A549 treated with AZD9567 at 1 μM for 4 hours (cell line): ENCODE results near the gene TRAPPC2. TPM values are rescaled to one million over a fixed set of nuclear protein-coding genes. Genes with fewer than 3 reads are reported as not detected.

Experiments
- total RNA-seq: library from RNA; stranded (reverse); fragments of 200-300 nt; extraction: Qiagen RNA extraction; gene quantifications from 5 replicates; pipeline ENCODE4 v1.2.3, GENCODE V29; 2022; ENCODE audit not compliant: insufficient read depth

Gene TRAPPC2
- total RNA-seq: 6.2 to 7.7 TPM (median 7.1 TPM) in 5 replicates

GRCh38 chrX:13734278-13735172, at the start of gene TRAPPC2, which contains the start of gene OFD1:
Gene TRAPPC2, minus strand, starts transcription at chrX:13734620. Its CDS starts 14,657 bp downstream, at chrX:13719963.
Gene OFD1, plus strand, starts transcription at chrX:13734748. Its CDS starts 324 bp downstream, at chrX:13735072.

GRCh38 chrX:13688958-13689740, 45.3 kb downstream of the TRAPPC2 start, which contains the start of gene RAB9A:
Gene RAB9A, plus strand, starts transcription at chrX:13689128. Its CDS starts 19,619 bp downstream, at chrX:13708747.

Other genes with a start within 250 kb of the TRAPPC2 start
- gene EGFL6, start 165.0 kb downstream of the TRAPPC2 start, total RNA-seq: not detected in 5 replicates
- 0.66 to 0.78 TPM (median 0.77 TPM) in 4 of 5 replicates, not detected in the other for gene TCEANC, start 81.5 kb downstream of the TRAPPC2 start, total RNA-seq
- gene RAB9A, start 45.5 kb downstream of the TRAPPC2 start, total RNA-seq: 19.7 to 31.9 TPM (median 30.6 TPM) in 5 replicates
- 10.5 to 14.5 TPM (median 11.1 TPM) in 5 replicates for gene OFD1, start 128 bp upstream of the TRAPPC2 start, total RNA-seq
- gene GPM6B, start 82.5 kb upstream of the TRAPPC2 start, total RNA-seq: 0.10 to 0.25 TPM (median 0.18 TPM) in 4 of 5 replicates, not detected in the other